ENCODE results near the gene THOC2.
"Not testable (repeated sequence)": the region's sequence is repeated elsewhere in the genome, so short reads cannot be mapped to it uniquely, and the experiment has no call there.

- not testable (repeated sequence) for TF ChIP-seq YY1 (IDR thresholded peaks at IDR 0.05; ENCODE audit: insufficient read depth, insufficient read length); SUZ12 (IDR thresholded peaks at IDR 0.05; ENCODE audit: extremely low read depth, insufficient read depth, insufficient read length); ZNF274 (IDR thresholded peaks at IDR 0.05; ENCODE audit: low read depth, low read length)
These were observed 27.0 kb upstream of the THOC2 start for GRCh38 chrX:123759849-123760248.
